RWPE1 (cell line): ENCODE data around the gene VPS18.

Experiments used
- CTCF ChIA-PET: fragments of 350-600 bp; sonication (Branson Sonifier 250); formaldehyde crosslinking; extraction: SDS; loops from one replicate; lab custom pipeline; 2021; lab: Yijun Ruan, JAX
- POLR2A ChIA-PET: fragments of 400-600 bp; formaldehyde crosslinking; extraction: SDS; loops from one replicate; lab custom pipeline; 2020; ENCODE audit warnings: antibody characterized with exemption; ENCODE audit not compliant: low non-redundant PET; lab: Yijun Ruan, JAX
- DNase-seq: peaks from one replicate; pipeline ENCODE4 v3.0.0; 2012; ENCODE audit warnings: low spot score
- H3K27ac ChIP-seq: fragments of 450-650 bp; 2 replicates; pipeline ENCODE4 v1.5.1; 2017
- CTCF ChIP-seq: fragments of 450-650 bp; conservative IDR thresholded peaks from 2 replicates; pipeline ENCODE4 v1.5.1; 2017; ENCODE audit warnings: low read depth, mild to moderate bottlenecking

VPS18 gene

DNA sequence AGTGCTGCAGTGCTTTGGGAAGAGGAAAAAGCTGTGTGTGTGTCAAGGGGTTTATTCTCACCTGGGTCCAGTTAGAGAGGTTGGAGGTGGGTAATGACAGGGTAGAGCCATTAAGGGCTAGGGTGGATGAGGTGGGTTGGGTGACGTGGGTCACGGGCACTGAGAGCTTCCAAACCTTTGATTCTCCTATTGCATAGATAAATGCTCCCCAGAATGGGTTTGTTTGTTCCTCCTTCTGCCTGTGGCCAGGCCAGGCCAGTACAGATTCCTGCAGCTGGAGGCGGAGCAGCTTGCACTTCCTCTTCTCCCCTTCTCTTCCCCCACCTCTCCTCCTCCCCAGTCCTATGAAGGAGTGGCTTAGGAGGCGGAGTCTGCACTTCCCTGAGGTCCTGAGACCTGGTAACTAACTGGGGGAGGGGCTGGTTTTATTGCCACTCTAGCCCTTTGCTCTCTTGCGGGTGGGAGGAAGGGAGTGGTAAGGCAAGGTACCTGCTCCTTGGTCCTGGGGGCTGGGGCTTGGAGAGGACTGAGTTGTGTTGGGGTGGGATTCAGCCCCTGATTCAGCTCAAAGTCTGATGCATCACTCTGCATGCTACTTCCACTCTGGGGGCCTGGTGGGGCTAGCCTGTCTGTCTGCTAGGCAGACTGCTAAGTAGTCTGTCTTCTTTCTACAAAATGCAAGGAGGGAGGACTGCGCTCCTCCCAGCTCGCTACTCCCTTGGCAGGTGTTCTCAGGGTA is 46.9 kb upstream of the VPS18 start:
- CTCF ChIA-PET, result interaction anchor here (0.7 to 2.6 kb wide), 4 partner anchors 10 to 65 kb away, joined by 3 to 16 read pairs (median 4); partner anchors contain the start of gene VPS18
- POLR2A ChIA-PET, result interaction anchor here (1.1 kb wide), 1 partner anchor 10 kb away, joined by 6 read pairs; no protein-coding TSS in a partner anchor
- no peak for TF ChIP-seq CTCF
- peak overlapping the region; percentile 68 for H3K27ac ChIP-seq
- DNase-seq, result peak; percentile 78

DNA sequence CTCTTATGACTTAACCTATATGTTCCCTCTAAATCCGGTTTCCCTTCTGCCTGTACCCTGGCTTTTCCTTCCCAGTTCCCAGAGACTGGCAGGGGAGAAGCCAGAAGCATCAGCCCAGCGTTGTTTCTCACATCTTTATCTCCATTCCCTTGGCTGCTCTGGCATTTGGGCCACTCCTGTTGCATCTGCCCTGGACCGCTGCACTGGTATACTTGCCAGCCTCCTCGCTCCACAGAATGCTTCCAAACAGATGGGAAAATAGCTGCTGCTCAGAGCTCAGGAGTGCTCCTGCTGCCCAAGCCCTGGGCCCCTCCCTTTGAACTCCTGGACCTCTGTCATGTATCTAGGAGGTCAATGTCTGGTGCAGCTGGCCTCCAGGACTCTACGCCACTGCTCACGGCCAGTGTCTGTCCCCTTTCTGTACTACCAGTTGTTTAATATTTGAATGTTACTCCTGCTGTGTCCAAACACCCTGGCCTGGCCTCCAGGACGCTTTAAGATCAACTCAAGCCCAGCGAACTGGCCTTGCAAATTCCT is 43.6 kb upstream of the VPS18 start:
- TF ChIP-seq CTCF, result no peak
- no peak overlapping the region for H3K27ac ChIP-seq
- POLR2A ChIA-PET, result no interaction called here
- CTCF ChIA-PET, result interaction anchor here (0.7 to 1.4 kb wide), 4 partner anchors 8 to 80 kb away, joined by 3 to 5 read pairs (median 4); partner anchors contain the start of gene VPS18
- no peak for DNase-seq

GRCh38 chr15:40852529-40852928 is 41.7 kb upstream of the VPS18 start:
- no peak overlapping the region for H3K27ac ChIP-seq
- POLR2A ChIA-PET, result no interaction called here
- CTCF ChIA-PET, result interaction anchor here (0.6 kb wide), 1 partner anchor 173 kb away, joined by 3 read pairs; no protein-coding TSS in a partner anchor
- no peak for TF ChIP-seq CTCF
- DNase-seq, result no peak

GRCh38 chr15:40853241-40853890 is 40.9 kb upstream of the VPS18 start:
- TF ChIP-seq CTCF, result no peak
- H3K27ac ChIP-seq, result no peak overlapping the region
- DNase-seq, result no peak
- ChIA-PET POLR2A (no interaction called here), CTCF (interaction anchor here (1.6 kb wide), 1 partner anchor 39 kb away, joined by 6 read pairs; no protein-coding TSS in a partner anchor)

DNA sequence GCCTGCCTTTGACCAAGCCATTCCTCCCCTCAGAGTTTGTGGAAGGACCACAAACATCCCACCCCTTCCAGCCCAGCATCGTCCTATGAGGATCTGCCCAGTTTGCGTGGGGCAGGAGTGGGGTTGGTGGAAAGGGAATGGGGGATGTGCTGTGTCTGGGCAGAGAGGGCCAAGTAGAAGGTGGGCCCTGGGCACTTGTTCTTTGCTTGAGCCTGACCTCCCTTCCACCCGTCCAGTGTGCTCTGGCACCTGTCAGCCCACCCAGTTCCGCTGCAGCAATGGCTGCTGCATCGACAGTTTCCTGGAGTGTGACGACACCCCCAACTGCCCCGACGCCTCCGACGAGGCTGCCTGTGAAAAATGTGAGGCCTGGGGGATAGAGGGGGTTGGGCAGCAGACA is 40.1 kb upstream of the VPS18 start:
- CTCF ChIA-PET, result interaction anchor here (1.6 kb wide), 1 partner anchor 38 kb away, joined by 6 read pairs; no protein-coding TSS in a partner anchor
- no peak for DNase-seq
- TF ChIP-seq CTCF, result no peak
- no peak overlapping the region for H3K27ac ChIP-seq
- POLR2A ChIA-PET, result no interaction called here

DNA sequence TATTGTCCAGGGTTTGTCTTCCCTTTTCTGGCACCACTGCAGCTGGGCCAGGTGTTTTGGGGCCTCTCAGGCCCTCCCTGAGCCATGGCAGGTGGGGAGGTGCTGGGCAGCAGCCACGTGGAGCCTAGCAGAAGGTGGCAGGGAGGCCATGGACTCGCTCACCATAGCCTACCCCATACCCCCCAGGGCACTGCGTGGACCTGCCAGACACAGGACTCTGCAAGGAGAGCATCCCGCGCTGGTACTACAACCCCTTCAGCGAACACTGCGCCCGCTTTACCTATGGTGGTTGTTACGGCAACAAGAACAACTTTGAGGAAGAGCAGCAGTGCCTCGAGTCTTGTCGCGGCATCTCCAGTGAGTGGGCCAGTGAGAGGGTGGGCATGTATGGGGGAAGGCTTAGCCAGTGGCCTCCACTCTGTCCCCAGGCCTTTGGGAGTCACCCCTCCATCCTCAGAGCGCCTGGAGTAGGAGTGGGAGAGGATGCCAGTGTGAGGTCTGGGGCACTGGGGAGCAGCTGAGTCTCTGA is 38.5 kb upstream of the VPS18 start:
- POLR2A ChIA-PET, result no interaction called here
- no peak overlapping the region for H3K27ac ChIP-seq
- DNase-seq, result no peak
- CTCF ChIA-PET, result interaction anchor here (0.7 to 7.7 kb wide), 5 partner anchors 18 to 40 kb away, joined by 3 to 157 read pairs (median 5); partner anchors contain the start of gene VPS18
- TF ChIP-seq CTCF, result no peak
